Activated CD8-positive, alpha-beta memory T cell treated with anti-CD3 and anti-CD28 coated beads for 36 hours (primary cell): ENCODE data around the gene INO80D. TPM values are rescaled to one million over a fixed set of nuclear protein-coding genes. Genes with fewer than 3 reads are reported as not detected.
"Not testable (repeated sequence)": the region's sequence is repeated elsewhere in the genome, so short reads cannot be mapped to it uniquely, and the experiment has no call there.

ENCODE experiments used
- CTCF ChIA-PET: fragments of 350-600 bp; sonication (Branson Sonifier 250); formaldehyde crosslinking; loops from one replicate; lab custom pipeline; 2021; ENCODE audit warnings: antibody characterized with exemption; lab: Charles Lee
- POLR2A ChIA-PET: fragments of 350-600 bp; sonication (Branson Sonifier 250); formaldehyde crosslinking; loops from one replicate; lab custom pipeline; 2021; ENCODE audit warnings: antibody characterized with exemption; lab: Charles Lee
- total RNA-seq, 2 experiments: library from RNA; stranded (reverse); gene quantifications; one replicate each; pipeline ENCODE4 v1.2.3, GENCODE V29; 2021

INO80D gene, protein sequence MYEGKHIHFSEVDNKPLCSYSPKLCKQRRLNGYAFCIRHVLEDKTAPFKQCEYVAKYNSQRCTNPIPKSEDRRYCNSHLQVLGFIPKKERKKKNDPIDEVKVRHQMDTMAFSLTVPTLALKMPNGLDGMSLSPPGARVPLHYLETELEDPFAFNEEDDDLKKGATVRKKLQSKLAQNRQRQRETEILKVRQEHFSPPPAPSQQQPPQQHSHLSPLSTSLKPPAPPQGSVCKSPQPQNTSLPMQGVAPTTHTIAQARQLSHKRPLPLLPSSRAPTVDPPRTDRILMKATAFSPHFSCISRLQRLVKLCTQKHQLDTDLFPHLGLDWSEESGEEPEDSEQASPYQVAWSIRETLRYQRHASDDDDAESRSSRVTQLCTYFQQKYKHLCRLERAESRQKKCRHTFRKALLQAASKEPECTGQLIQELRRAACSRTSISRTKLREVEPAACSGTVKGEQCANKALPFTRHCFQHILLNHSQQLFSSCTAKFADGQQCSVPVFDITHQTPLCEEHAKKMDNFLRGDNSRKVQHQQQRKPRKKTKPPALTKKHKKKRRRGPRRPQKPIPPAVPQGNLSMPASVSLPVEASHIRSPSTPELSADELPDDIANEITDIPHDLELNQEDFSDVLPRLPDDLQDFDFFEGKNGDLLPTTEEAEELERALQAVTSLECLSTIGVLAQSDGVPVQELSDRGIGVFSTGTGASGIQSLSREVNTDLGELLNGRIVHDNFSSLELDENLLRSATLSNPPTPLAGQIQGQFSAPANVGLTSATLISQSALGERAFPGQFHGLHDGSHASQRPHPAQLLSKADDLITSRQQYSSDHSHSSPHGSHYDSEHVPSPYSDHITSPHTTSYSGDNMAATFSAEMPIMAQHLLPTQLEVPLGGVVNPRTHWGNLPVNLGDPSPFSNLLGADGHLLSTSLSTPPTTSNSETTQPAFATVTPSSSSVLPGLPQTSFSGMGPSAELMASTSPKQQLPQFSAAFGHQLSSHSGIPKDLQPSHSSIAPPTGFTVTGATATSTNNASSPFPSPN
- 10 to 100 TPM; 18.5 to 19.2 TPM for total RNA-seq

- CTCF ChIA-PET: no interaction called here
Measured at GRCh38 chr2:206085742-206086445, at the start of gene INO80D. INO80D (minus strand) TSS chr2:206086174; CDS start chr2:206063016, 23,158 bp downstream.

DNA sequence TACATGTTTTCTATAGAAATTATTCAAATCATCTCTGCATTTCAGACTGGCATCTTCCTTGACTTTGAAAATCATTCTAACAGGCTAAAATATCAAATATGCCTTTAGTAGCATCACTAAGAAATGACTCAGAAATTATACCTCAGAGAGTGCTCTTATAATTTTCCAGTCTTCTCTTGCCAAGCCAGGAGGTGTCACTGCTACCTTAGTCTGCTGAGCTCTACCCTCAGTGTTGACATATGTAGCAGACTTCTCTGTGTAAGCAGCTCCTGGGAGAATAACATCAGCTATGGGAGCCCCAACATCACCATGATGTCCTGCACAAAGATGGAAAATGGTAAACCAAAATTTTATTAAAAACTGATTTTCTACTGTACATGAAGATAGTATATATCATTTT is 41.7 kb upstream of the INO80D start:
- CTCF ChIA-PET: no interaction called here
- POLR2A ChIA-PET: no interaction called here

More at GRCh38 chr2:206085742-206086445, at the start of gene INO80D:
- POLR2A ChIA-PET: interaction anchor here (0.7 to 1.3 kb wide), 6 partner anchors 9 to 186 kb away, joined by 3 to 6 read pairs (median 3); partner anchors contain the start of gene EEF1B2

DNA sequence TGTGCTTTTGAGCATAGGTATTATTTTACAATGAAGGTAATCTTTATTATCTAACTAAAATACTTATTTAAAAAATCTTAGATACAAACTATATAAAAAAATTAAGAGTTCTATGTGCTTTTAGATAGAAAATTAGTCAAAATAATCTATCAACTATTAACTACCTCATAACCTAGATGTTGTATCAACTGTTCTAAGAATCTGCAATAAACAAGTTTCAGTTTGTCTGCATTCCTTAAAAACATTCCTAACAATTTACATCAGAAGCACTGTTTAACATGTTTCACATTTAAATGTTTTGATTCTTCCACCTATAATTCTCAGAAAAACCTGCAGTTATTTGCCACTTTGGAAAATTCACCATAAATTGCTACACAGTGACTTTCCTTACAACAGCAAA is 39.9 kb upstream of the INO80D start:
- POLR2A ChIA-PET: no interaction called here
- CTCF ChIA-PET: no interaction called here

DNA sequence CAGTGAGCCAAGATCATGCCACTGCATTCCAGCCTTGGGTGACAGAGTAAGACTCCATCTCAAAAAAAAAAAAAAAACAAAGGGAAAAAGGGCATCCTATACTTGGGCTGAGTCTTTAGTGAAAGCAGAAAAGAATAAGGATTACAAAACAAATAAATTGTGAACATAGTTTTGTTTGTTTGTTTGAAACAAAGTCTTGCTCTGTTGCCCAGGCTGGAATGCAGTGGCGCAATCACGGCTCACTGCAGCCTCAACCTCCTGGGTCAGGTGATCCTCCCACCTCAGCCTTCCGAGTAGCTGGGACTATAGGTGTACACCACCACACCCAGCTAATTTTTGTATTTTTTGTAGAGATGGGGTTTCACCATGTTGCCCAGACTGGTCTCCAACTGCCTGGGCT is 36.6 kb upstream of the INO80D start:
- POLR2A ChIA-PET, CTCF ChIA-PET: not testable (repeated sequence)

- ChIA-PET CTCF (interaction anchor here (1.6 kb wide), 1 partner anchor 16 kb away, joined by 3 read pairs; no protein-coding TSS in a partner anchor), POLR2A (no interaction called here)
Measured at GRCh38 chr2:206116278-206116677, 30.3 kb upstream of the INO80D start.

DNA sequence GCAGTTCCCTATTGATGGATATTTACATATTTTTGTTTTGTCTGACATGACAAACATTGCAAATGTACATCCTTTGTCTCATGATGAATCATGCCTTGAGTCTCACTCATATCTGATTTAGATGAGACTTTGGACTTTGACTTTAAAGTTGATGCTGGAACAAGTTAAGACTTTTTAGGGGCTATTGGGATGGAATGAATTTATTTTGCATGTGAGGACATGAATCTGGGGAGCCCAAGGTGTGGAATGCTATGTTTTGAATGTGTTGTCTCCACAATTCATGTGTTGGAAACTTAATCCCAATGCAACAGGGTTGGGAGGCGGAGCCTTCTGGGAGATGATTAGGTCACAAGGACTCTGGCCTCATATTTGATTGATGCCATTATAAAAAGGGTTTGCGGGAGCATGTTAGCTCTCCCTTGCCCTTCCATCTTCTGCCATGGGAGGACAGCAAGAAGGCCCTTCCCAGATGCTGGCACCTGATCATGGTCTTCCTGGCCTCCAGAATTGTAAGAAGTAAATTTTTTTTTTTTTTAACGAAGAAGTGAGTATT is 29.1 kb upstream of the INO80D start:
- ChIA-PET CTCF (interaction anchor here (1.6 kb wide), 1 partner anchor 15 kb away, joined by 3 read pairs; no protein-coding TSS in a partner anchor), POLR2A (no interaction called here)

DNA sequence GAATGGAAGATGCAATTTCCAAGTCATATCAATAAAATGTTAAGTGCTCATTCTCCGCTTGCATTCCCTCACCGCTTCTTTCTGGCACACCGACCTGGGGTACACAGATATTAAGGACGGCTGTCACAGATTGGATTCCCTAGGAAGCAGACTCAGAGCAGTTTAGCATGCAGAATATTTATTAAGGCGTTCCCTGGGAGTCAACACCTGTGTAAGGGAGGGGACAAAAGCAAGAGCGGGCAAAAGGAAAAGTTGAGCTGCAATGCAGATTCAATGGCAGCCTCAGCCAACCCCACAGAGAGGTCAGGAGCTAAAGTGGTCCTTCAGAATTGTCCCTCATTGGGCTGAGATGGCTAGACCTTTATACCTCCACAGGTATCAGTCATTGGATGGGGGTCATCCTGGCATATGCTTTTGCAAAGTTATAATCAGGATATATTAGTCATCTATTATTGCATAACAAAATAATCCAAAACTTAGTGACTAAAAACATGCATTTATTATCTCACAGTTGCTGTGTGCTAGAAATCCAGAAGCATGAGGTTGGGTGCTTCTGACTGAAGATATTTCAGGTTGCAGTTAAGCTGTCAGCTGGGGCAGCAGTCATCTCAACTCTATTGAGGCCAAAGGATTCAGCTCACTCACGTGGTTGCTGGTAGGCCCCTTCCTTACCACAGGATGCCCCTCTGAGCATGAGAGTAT is 27.0 kb upstream of the INO80D start:
- ChIA-PET CTCF (no interaction called here), POLR2A (no interaction called here)

DNA sequence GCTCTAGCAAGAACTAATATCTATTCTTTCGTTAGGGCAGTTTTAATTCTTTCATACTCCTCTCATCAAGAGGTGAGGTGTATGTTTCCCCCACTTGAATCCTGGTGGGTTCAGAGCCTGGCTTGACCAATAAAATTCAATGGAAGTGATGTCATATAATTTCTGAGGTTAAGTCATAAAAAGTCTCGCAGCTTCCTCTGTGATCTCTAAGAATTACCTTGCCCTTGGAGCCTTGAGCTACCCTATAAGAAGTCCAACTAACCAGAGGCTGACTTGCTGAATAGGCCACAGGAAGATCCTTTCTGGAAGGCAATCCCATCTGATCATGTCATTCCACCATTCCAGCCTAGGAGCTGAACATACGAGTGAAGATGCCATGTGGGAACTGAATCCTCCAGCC is 26.1 kb upstream of the INO80D start:
- ChIA-PET POLR2A (no interaction called here), CTCF (no interaction called here)

- CTCF ChIA-PET: no interaction called here
- POLR2A ChIA-PET: no interaction called here
Measured at GRCh38 chr2:206108713-206109112, 22.7 kb upstream of the INO80D start.

DNA sequence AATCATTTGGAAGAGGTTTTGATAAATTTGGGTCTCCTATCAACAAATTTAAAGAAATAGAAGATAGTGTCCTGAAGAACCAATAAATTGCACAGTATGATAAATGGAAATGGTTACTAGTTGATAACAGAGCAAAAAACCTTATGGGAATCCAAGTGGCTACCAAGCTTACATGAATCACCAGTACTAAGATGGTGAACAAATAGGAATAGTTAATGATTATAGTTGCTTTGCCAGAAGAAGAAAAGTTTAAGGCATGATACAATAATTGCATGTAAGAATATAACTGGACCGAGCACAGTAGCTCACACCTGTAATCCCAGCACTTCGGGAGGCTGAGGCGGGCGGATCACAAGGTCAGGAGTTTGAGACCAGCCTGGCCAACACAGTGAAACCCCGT is 19.6 kb upstream of the INO80D start:
- POLR2A ChIA-PET: no interaction called here
- CTCF ChIA-PET: no interaction called here

- ChIA-PET POLR2A (no interaction called here), CTCF (no interaction called here)
Measured at GRCh38 chr2:206105038-206105437, 19.1 kb upstream of the INO80D start.

DNA sequence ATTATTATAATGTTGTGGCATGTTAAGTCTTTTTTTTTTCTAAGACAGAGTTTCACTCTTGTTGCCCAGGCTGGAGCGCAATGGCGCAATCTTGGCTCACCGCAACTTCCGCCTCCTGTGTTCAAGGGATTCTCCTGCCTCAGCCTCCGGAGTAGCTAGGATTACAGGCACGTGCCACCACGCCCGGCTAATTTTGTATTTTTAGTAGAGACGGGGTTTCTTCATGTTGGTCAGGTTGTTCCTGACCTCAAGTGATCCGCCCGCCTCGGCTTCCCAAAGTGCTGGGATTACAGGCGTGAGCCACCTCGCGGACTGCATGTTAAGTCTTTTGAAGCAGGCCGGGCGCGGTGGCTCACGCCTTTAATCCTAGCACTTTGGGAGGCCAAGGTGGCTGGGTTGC is 12.9 kb upstream of the INO80D start:
- CTCF ChIA-PET, POLR2A ChIA-PET: not testable (repeated sequence)

DNA sequence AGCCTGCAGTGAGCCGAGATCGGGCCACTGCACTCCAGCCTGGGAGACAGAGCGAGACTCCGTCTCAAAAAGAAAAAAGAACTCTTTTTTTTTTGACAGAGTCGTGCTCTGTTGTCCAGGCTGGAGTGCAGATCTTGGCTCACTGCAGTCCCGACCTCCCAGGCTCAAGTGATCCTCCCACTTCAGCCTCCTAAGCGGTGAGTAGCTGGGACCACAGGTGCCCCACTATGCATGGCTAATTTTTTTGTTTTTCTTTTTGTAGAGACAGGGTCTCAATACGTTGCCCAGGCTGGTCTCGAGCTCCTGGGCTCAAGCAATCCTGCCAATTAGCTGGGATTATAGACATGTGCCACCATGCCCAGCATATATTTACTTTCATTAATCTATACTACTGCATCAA is 12.5 kb upstream of the INO80D start:
- POLR2A ChIA-PET: no interaction called here
- CTCF ChIA-PET: no interaction called here

GRCh38 chr2:206096876-206097275 is 10.9 kb upstream of the INO80D start:
- POLR2A ChIA-PET: no interaction called here
- CTCF ChIA-PET: no interaction called here

DNA sequence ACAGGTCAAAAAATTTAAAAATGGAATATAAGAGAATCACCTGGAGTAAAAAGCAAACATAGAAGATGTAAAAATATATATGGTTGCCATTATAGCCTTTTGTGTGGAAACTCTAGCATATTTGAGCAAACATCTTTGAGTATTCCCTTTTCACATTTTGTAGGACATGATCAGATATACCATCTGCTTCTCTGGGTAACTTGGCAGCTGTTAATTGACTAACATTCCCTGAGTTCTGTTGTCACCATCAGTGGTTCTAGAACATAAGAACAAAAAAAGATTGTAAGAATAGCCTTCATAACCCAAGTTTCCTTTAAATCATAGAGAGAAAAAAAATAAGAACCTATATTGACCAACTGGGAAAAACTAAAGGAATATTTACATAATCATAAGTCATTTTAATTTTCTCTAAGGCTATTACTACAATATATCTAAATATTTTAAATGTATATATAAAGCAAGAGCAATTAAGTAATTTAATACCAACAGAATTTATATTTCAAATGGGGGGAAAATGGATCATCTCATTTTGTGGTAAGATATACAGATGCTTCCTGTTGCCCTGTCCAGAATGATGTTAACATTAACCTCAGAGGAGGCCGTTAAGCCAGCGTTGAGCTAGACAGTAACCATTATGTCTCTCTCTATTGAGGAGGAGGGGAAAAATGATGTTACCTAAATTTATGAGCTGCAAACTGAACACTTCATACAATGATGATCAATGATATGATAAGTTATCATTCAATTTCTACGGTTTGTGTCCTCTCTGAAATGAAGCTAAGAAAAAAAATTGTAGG is 9.8 kb upstream of the INO80D start:
- CTCF ChIA-PET: no interaction called here

DNA sequence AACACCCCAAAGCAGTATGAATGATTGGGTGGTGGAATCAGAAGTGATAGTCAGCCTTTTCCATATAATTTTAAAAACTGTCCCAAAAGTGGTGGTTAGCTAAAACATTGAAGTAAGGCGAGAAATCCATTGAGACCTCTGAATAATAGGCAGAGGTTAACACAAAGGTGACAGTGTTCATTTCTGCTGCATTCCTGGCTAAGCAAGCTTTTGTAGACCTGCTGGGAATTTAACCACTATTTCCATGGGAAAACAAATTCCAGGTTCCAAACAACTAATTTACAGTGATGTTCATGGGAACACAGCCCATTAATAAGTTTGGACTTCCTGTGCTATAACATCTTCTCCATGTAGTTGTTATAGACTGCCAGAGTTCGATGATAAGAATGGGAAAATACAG is 6.3 kb upstream of the INO80D start:
- POLR2A ChIA-PET: no interaction called here
- CTCF ChIA-PET: no interaction called here

More for the DNA sequence above, 9.8 kb upstream of the INO80D start:
- POLR2A ChIA-PET: no interaction called here

DNA sequence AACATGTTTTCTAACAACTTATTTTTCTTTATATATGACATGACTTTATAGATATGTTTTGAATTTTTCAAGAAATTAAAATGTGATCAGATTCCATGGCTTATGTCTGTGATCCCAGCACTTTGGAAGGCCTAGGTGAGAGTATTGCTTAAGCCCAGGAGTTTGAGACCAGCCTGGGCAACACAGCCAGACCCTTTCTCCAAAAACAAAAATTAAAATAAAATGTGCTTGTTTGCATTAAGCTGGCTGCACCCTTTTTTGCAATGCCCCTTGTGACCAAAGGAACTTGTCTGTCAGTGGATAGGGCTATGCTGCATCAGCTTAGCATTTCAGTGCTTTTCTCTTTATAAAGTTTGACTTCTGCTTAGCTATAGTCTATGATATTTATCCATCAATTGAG is 2.3 kb upstream of the INO80D start:
- ChIA-PET CTCF (interaction anchor here (0.6 kb wide), 1 partner anchor 465 kb away, joined by 4 read pairs; no protein-coding TSS in a partner anchor), POLR2A (interaction anchor here (1.4 kb wide), 1 partner anchor 72 kb away, joined by 3 read pairs; no protein-coding TSS in a partner anchor)
